Activated effector memory CD4-positive, alpha-beta T cell treated with Interleukin-2 at 50 U/mL for 16 hours (primary cell): ENCODE data around the gene TRIM40.
"Not testable (repeated sequence)": the region's sequence is repeated elsewhere in the genome, so short reads cannot be mapped to it uniquely, and the experiment has no call there.

Source experiments
- DNase-seq: peaks from one replicate; pipeline ENCODE4 v3.0.0-alpha.2; 2020

TRIM40 gene

DNA sequence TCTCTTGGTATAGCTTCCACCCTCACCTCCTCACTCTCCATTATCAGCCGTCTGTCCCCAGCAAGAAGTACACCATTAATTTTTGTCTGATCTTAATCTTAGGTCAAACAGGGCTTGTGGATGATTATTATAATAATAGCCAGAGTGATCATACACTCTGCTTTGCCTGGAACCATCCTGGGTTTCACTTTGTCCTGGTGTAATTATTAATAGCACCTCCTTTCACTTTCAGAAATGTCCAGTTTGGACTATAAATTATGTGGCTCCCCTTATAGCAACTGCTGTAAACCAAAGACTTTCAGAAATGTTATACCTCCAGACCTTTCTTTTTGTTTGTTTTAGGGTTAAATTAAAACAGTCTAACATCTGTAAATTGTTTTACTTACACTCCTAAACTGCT is 22.1 kb upstream of the TRIM40 start:
- DNase-seq: no peak

DNA sequence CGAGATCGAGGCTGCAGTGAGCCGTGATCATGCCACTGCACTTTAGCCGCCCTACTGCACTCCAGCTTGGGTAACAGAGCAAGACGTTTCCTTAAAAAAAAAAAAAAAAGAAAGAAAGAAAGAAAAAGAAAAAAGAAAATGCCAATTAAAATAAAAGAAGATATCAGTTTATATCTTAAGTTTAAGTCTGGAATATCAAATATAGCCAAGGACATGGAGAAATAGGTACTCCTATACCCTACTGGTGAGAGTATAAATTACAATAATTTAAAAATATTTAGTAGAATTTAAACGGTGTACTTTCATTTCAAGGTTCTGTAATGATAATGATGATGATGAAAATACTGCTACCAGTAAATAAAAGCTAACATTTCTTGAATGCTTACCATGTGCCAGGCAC is 19.2 kb upstream of the TRIM40 start:
- no peak for DNase-seq

DNA sequence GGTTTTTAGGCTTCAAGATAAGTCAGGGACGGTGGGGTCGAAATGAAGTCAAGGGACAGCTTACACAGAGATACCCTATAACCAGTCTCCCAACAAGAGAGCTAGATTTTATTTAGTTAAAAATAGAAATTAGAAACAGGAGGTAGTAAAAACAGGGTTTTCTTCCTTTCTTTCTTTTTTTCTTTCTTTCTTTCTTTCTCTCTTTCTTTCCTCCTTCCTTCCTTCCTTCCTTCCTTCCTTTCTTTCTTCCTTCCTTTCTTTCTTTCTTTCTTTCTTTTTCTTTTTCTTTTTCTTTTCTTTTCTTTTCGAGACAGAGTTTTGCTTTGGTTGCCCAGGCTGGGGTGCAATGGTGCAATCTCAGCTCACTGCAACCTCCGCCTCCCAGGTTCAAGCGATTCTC is 17.2 kb upstream of the TRIM40 start:
- not testable (repeated sequence) for DNase-seq

DNA sequence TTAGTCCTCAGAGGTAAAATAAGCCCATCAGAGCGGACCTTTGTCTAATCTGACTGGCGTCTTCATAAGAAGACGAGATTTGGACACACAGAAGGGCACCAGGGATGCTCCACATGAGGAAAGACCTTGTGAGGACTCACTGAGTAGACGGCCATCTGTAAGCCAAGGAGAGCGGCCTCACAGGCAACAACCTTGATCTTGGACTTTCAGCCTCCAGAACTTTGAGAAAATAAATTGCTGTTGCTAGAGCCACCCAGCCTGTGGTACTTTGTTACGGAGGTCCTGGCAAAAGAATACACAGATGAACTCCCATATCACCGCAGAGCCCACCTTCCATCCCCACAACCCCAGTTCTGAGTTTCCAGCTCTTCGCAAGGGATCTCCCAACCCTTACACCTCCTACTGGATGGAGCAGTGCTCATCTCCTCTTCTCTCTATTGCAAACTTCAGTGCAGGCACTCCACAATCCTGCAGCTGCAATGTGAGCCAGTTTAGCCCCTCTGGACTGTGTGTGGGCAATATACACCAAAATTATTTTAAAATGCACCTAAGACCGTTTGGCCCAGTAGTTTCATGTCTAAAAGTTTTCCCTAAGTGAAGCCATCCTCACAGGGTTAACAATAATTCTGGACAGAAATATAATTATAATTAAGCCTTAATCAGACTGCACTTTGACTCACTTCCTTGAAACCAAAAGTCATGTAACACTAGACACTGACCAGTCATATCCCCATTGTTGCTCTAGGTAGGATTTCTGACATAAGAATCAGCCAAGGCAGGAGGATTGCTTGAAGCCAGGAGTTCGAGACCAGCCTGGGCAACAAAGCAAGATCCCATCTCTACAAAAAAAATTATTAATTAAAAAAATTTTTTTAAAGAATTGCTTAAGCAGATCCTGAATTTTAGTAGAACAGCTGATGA is 14.2 kb upstream of the TRIM40 start:
- DNase-seq: no peak

- no peak for DNase-seq
These were observed 13.4 kb upstream of the TRIM40 start for GRCh38 chr6:30122515-30122914.

GRCh38 chr6:30127238-30128093 is 8.5 kb upstream of the TRIM40 start:
- no peak for DNase-seq

DNA sequence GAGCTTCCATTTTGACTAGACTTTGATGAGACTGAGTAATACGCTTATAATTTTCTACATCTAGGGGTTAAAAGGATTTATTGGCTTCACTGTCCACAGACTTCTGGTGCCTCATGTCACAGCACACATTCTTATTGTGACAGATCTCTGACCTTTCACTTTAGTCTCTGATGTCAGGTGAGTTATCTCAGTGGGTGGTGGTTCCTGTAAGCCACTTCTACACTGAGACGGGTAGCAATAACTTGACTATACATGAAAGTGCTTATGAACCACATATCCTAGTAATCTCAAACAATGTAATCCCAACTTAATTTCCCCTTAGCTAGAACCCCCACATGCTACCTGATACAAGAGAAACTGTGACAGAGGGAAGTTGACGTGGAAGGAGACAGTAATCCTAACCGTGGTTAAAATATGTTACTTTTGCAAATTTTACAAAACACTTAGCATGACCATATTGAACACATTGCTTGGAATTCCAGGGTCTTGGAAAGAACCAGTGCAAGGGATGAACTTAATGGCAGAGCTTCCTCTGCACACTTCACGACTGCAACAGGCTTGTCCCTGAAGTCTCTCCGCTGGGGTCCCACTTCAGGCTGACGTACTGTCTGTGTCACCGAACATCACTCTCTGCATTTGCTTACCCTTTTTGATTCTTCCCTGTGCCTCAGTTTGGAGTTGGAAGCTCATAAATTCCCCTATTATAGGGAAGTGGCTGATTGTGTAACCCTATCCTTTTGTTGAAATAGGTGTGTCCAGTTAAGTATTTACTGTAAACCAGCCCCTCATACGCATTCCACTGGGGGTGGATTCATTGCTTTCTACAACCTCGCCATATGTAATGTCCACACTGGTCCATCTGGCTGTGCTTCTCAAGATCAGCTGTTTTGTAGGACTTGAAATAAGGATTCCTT is 6.4 kb upstream of the TRIM40 start:
- no peak for DNase-seq

DNA sequence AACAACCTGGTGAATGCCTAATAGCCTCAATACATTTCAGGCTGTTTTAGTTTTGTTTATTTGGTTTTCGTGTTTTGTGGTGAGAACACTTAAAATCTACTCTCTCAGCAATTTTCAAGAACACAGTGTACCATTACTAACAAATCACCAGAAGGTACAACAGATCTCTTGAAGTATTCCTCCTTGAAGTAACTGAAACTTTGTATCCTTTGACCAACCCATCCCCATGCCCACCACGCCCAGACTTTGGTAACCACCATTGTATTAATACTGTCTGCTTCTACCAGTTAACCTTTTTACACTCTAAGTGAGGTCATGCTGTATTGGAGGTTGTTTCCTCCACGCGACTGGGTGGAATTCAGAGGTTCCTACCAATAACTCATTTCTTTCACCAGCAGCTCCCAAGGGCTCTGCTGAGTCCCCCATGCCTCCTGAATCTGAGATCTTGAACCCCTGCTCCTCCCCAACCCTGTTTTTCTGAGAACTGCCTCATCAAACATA is 5.7 kb upstream of the TRIM40 start:
- DNase-seq: no peak

DNA sequence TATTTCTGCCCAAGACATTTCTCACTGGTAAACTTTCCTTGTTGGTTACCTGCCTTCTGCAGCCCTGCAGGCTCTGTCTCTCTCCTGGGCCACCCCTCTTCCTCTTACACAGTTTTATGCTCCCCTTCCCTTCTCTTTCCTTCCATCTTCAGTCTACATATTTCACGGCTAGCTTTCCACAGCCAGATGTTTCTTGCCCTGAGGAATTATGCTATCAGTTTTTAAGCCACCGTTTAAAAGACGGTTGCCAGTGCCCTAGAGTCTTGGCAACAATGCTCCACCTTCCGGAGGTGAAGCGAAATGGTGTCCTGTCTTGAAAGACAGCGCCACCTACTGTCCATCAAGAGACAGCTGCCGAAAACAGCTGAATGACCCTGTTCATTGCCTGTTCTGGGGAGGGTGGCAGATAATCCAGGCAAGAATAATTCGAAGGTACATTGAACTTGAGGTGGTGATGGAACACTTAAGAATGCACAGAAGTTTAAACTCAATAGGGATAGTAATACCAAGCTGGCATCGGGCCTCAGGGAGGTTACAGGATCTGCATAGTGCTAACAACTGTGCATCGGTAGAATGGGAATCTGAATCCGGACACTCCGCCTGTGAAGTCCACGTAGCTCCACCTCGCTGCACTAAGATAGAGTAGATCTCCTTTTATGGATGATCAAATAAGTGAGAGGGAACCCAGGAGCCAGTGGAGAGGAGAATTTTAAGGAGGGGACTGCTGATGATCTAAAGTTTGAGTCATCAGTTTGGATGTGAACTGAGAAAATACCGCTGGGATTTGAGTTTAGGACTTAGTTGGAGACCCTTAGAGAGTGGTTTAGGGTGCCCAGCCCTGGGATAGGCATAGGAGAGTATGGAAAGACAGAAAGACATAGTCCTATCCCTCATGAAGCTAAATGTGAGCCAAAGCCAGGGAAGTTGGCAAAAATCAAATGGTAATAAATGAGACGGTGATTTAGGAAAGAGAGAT is 4.8 kb upstream of the TRIM40 start:
- peak; percentile 43 for DNase-seq

DNA sequence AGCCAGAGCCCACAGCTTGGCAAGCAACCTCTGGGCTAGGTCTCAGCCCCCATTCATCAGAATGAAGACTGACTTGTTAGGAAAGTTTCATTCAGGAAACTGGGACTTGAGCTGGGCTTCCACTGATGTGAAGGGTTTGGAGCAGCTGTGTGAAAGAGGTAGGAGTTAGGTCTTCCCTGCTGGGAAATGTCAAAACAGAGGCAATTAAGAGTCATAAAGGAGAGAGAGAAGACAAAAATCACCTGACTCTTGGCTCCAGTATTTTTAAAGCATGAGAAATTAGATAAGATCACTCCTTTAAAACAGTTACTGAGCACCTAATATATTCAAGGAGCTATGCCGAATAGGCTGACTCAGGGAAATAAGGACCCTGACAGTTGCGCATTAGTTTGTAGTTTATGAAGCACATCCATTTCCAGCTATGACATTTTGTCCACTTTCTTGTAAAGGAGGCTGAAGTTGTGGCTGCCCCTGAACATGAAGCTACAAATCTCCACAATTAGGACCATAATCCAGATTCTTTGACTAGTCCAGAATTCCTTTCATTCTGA is 3.9 kb upstream of the TRIM40 start:
- no peak for DNase-seq

DNA sequence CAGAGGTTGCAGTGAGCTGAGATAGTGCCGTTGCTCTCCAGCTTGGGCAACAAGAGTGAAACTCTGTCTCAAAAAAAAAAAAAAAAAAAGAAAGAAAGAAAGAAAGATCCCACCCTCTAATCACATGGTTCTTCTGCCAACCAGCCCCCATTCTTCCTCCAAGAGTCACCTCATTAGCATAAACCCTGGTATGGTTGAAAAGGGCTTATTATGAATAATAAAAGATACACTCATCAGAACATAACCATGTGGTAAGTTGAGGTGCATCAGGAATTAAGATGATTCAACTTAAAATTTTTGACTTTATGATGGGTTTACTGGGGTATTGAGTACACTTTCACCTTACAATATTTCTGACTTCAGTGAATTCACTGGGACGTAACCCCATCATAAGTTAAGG is 793 bp upstream of the TRIM40 start:
- no peak for DNase-seq

DNA sequence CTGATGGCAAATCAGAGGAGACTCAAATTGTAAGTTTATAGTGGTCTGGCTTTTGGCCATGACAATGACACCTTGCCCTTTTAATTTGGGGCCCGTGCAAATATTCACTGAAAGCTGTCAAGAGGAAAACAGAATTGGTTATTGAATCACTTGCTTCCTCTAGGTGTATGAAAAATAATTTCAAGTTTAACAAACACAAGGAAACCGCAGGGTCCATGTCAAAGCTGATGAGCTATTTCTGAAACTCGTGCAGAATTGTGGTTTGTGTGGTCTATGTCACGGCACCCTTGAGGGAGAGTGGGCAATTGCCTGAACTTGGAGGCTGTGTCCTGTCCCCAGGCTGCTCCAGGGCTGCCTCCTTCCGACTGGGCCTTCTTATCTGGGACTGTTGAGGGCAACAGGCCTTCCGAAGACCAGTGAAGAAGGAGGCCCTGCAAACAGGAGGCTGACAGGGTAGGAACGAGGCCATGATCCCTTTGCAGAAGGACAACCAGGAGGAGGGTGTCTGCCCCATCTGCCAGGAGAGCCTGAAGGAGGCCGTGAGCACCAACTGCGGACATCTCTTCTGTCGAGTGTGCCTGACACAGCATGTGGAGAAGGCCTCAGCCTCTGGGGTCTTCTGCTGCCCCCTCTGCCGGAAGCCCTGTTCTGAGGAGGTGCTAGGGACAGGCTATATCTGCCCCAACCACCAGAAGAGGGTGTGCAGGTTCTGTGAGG is 788 bp downstream of the TRIM40 start:
- DNase-seq: no peak

DNA sequence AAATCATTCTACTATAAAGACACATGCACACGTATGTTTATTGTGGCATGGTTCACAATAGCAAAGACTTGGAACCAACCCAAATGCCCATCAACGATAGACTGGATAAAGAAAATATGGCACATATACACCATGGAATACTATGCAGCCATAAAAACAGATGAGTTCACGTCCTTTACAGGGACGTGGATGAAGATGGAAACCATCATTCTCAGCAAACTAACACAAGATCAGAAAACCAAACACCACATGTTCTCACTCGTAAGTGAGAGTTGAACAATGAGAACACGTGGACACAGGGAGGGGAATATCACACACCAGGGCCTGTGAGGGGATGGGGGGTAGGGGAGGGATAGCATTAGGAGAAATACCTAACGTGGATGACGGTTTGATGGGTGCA is 4.3 kb downstream of the TRIM40 start:
- not testable (repeated sequence) for DNase-seq

DNA sequence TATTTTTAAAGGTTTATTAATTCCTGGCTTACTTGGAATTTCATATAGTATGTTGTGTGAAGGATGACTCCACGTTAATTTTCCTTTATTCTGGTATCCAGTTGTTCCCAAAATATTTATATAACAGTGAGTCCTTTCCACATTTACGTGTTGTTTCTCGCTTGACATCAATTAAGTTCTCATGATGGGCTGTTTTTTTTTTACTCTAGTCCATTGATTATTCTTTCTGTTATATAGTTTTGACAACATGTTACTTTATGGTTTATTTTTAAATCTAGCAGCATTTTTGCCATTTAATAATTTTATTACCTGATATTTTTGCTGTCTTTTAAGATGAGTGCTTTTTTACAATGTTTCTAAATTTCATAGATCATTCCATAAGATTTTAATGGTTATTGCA is 6.7 kb downstream of the TRIM40 start:
- DNase-seq: no peak

- DNase-seq: no peak
These were observed 7.8 kb downstream of the TRIM40 start for GRCh38 chr6:30143780-30144179.

DNA sequence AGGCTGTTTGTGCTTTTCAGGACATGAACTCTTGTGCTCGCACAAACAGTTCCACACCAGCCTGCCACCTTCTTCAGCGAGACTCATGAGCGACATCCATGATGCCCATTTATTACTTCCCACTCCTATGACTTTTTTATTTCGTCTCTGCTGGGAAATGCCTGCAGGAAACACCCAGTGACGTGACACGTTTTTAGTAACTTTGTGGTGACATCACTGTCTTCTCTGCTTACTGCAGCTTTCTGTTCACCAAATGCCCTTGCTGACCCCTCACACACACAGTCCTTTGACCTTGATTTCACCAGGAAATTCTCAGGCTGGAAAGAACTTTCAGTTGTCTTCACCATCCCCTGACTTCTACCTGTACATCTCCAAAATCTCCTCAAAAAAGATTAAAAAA is 8.9 kb downstream of the TRIM40 start:
- no peak for DNase-seq

- DNase-seq: no peak
These were observed 9.9 kb downstream of the TRIM40 start for GRCh38 chr6:30145818-30146217.

DNA sequence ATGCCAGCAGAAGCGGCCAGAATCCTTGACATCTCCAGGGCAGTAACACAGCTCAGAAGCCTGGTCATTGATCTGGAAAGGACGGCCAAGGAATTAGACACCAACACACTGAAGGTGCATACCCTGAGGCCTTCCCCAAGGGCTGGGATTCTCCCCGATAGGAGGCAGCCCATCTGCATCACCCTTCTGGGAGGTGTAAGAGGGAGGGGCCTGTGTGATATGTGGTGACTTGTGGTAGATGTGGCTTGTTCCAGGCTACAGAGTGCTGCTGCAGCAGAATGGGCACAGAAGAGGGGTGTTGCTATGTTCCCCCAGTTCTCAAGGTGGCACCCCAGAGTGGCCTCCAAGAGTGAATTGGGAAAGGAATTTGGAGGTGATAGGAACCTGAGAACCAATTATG is 11.2 kb downstream of the TRIM40 start:
- DNase-seq: no peak

- no peak for DNase-seq
These were observed 13.3 kb downstream of the TRIM40 start for GRCh38 chr6:30149234-30149633.

DNA sequence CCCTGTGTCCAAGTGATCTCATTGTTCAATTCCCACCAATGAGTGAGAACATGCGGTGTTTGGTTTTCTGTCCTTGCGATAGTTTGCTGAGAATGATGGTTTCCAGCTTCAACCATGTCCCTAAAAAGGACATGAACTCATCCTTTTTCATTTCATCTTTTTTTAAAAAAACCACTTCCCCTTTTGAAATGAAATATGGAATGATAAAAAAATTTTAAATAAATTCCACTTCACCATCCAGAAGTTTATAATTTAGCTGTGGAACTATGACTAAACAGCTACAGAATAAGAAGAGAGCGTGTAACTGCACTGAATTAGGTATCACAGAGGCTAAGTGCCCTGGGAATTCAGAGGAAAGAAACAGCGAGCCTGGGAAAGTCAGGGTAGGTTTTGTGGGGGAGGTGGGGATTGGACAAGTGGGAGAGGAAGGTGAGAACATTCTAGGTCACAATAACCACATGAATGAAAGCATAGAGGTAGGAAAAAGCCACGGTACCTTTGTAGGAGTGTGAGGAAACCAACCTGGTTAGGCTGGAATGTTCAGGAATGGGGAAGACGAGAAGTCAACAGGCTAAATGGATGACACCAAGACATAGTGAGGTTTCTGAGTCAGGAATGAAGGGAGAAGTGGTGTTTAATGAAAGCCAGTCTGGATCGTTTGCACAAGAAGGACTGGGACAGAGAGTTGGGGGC is 14.1 kb downstream of the TRIM40 start:
- no peak for DNase-seq
